GM18868 (cell line): ENCODE data around the gene HOXC10.

Source experiments
- ATAC-seq: cut with Tn5 transposase; IDR thresholded peaks from one replicate; pipeline ENCODE4 v1.9.1; 2021; ENCODE audit warnings: mild to moderate bottlenecking, moderate library complexity; ENCODE audit not compliant: unreplicated experiment

HOXC10 gene

GRCh38 chr12:53976823-53977595 lies 7.9 kb upstream of the HOXC10 start:
- ATAC-seq = no peak

GRCh38 chr12:53977596-53978445 lies 7.1 kb upstream of the HOXC10 start:
- no peak for ATAC-seq

GRCh38 chr12:53978477-53979356 lies 6.2 kb upstream of the HOXC10 start:
- ATAC-seq = no peak

GRCh38 chr12:53980104-53980801 lies 4.7 kb upstream of the HOXC10 start:
- no peak for ATAC-seq

GRCh38 chr12:53980802-53981496 lies 4.0 kb upstream of the HOXC10 start:
- no peak for ATAC-seq

- no peak for ATAC-seq
These were observed 3.0 kb upstream of the HOXC10 start for GRCh38 chr12:53981634-53982565.

- ATAC-seq = no peak
These were observed 2.0 kb upstream of the HOXC10 start for GRCh38 chr12:53982648-53983567.

- ATAC-seq = no peak
These were observed 1.4 kb upstream of the HOXC10 start for GRCh38 chr12:53983568-53983949.

GRCh38 chr12:53983950-53984572 lies 885 bp upstream of the HOXC10 start:
- no peak for ATAC-seq

GRCh38 chr12:53985692-53985993 lies 697 bp downstream of the HOXC10 start:
- ATAC-seq = no peak

GRCh38 chr12:53985994-53986685 lies 1.2 kb downstream of the HOXC10 start:
- no peak for ATAC-seq

GRCh38 chr12:53986686-53987483 lies 1.9 kb downstream of the HOXC10 start:
- no peak for ATAC-seq

- no peak for ATAC-seq
These were observed 2.9 kb downstream of the HOXC10 start for GRCh38 chr12:53987787-53988230.

- no peak for ATAC-seq
These were observed 3.7 kb downstream of the HOXC10 start for GRCh38 chr12:53988541-53989226.
